HG02870 (cell line): ENCODE data around the gene TBC1D14.

ENCODE experiments used
- ATAC-seq: cut with Tn5 transposase; IDR thresholded peaks from one replicate; pipeline ENCODE4 v1.9.1; 2021; ENCODE audit warnings: mild to moderate bottlenecking, moderate library complexity; ENCODE audit not compliant: unreplicated experiment

TBC1D14 gene

GRCh38 chr4:7017446-7018048 is 107.9 kb downstream of the TBC1D14 start:
- ATAC-seq = no peak

GRCh38 chr4:7018281-7018680 is 108.7 kb downstream of the TBC1D14 start:
- no peak for ATAC-seq

GRCh38 chr4:7019367-7019766 is 109.7 kb downstream of the TBC1D14 start:
- ATAC-seq = no peak

GRCh38 chr4:7020290-7020689 is 110.7 kb downstream of the TBC1D14 start:
- no peak for ATAC-seq

- no peak for ATAC-seq
Observed at GRCh38 chr4:7020856-7021255, 111.2 kb downstream of the TBC1D14 start.

GRCh38 chr4:7021355-7021754 is 111.7 kb downstream of the TBC1D14 start:
- ATAC-seq = no peak

- ATAC-seq = no peak
Observed at GRCh38 chr4:7021930-7022664, 112.5 kb downstream of the TBC1D14 start.

- ATAC-seq = no peak
Observed at GRCh38 chr4:7023486-7023885, 113.9 kb downstream of the TBC1D14 start.

GRCh38 chr4:7023901-7024300 is 114.3 kb downstream of the TBC1D14 start:
- no peak for ATAC-seq

- ATAC-seq = no peak
Observed at GRCh38 chr4:7024336-7024890, 114.8 kb downstream of the TBC1D14 start.

- ATAC-seq = no peak
Observed at GRCh38 chr4:7025040-7025602, 115.5 kb downstream of the TBC1D14 start.

- ATAC-seq = no peak
Observed at GRCh38 chr4:7026107-7026506, 116.5 kb downstream of the TBC1D14 start.

GRCh38 chr4:7027284-7027683 is 117.7 kb downstream of the TBC1D14 start:
- no peak for ATAC-seq

- no peak for ATAC-seq
Observed at GRCh38 chr4:7027913-7028312, 118.3 kb downstream of the TBC1D14 start.

GRCh38 chr4:7029212-7029611 is 119.6 kb downstream of the TBC1D14 start:
- ATAC-seq = no peak

GRCh38 chr4:7029921-7030320 is 120.3 kb downstream of the TBC1D14 start:
- ATAC-seq = no peak

- ATAC-seq = no peak
Observed at GRCh38 chr4:7030856-7031255, 121.2 kb downstream of the TBC1D14 start.

- no peak for ATAC-seq
Observed at GRCh38 chr4:7031558-7032449, 122.2 kb downstream of the TBC1D14 start.

- ATAC-seq = no peak
Observed at GRCh38 chr4:7032596-7032995, 123.0 kb downstream of the TBC1D14 start.

GRCh38 chr4:7034262-7035081 is 124.8 kb downstream of the TBC1D14 start:
- ATAC-seq = no peak
